PC-3 (cell line): ENCODE results near the gene KCTD1.

ENCODE experiments used
- EZH2 ChIP-seq: fragments of 300-600 bp; sonication (generic); IDR thresholded peaks from one replicate; pipeline ENCODE4 v1.6.1; 2017; ENCODE audit warnings: antibody characterized with exemption, mild to moderate bottlenecking, low read length; ENCODE audit not compliant: unreplicated experiment
- TF ChIP-seq, protein P1 (sequence below): fragments of 300-600 bp; sonication (generic); conservative IDR thresholded peaks from 2 replicates; pipeline ENCODE4 v1.5.1; 2017; ENCODE audit warnings: antibody characterized with exemption, low read depth, mild to moderate bottlenecking, low read length

DNA sequence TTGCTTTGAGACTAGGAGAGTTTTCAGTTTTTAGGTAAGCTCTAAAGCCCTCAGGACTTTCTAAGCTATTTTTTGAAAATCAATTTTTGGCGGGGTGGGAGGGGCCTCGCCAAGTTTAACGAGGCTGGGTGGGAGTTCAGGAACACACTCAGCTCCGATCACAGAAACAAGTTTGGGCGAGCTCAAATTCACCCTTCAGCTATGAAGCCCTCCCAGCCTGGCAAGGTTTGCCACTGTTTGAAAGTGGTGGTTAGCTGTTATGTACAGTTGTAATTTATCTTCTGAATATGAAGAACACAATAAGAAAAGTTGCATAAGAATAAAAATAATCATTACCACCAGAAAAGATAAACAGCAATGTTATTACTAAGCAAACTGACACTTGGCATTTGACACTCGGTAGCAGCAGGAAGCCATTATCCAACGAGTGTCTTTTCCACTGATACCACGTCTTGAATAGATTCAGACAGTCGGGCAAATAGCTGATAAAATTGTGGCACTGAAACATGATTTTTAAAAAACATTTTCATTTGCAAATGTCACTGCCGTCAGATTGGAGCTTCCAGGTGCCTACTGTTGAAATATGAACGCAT is 59.8 kb downstream of the KCTD1 start:
- TF ChIP-seq, protein P1, sequence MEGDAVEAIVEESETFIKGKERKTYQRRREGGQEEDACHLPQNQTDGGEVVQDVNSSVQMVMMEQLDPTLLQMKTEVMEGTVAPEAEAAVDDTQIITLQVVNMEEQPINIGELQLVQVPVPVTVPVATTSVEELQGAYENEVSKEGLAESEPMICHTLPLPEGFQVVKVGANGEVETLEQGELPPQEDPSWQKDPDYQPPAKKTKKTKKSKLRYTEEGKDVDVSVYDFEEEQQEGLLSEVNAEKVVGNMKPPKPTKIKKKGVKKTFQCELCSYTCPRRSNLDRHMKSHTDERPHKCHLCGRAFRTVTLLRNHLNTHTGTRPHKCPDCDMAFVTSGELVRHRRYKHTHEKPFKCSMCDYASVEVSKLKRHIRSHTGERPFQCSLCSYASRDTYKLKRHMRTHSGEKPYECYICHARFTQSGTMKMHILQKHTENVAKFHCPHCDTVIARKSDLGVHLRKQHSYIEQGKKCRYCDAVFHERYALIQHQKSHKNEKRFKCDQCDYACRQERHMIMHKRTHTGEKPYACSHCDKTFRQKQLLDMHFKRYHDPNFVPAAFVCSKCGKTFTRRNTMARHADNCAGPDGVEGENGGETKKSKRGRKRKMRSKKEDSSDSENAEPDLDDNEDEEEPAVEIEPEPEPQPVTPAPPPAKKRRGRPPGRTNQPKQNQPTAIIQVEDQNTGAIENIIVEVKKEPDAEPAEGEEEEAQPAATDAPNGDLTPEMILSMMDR = no peak
- TF ChIP-seq EZH2 = no peak
